SU-DHL-6 (cell line): Measurements from ENCODE around the gene STPG3.

Experiments used
- H2AFZ ChIP-seq: fragments of 200-600 bp; sonication (generic); 2 replicates; pipeline ENCODE4 v1.6.1; 2014; ENCODE audit warnings: low read depth, mild to moderate bottlenecking, moderate library complexity, mixed read lengths, antibody characterized with exemption, low read length; ENCODE audit not compliant: severe bottlenecking
- H3F3A ChIP-seq: fragments of 200-600 bp; shearing (Covaris generic); 2 replicates; pipeline ENCODE4 v1.6.0; 2016; ENCODE audit warnings: antibody characterized with exemption, mild to moderate bottlenecking; ENCODE audit not compliant: insufficient read depth
- H3K27ac ChIP-seq: fragments of 200-600 bp; sonication (generic); 2 replicates; pipeline ENCODE4 v1.5.1; 2016; ENCODE audit warnings: low read depth, mild to moderate bottlenecking, low read length, moderate library complexity, mixed read lengths
- H3K27me3 ChIP-seq: fragments of 200-600 bp; sonication (generic), shearing (Covaris generic); 2 replicates; pipeline ENCODE4 v1.6.0; 2014; ENCODE audit warnings: mild to moderate bottlenecking, low read length
- H3K36me3 ChIP-seq: fragments of 200-600 bp; sonication (generic); 2 replicates; pipeline ENCODE4 v1.6.1; 2014; ENCODE audit warnings: mild to moderate bottlenecking, low read length, mixed read lengths
- H3K4me2 ChIP-seq: fragments of 300-600, 200-600 bp; shearing (Covaris generic), sonication (generic); 2 replicates; pipeline ENCODE4 v1.6.0; 2014; ENCODE audit warnings: low read length, low read depth, mild to moderate bottlenecking; ENCODE audit not compliant: poor library complexity, severe bottlenecking
- H3K4me3 ChIP-seq: fragments of 200-600 bp; sonication (generic); 2 replicates; pipeline ENCODE4 v1.5.1; 2014; ENCODE audit warnings: antibody characterized with exemption, low read length, mild to moderate bottlenecking, mixed read lengths; ENCODE audit not compliant: insufficient read depth, poor library complexity, severe bottlenecking
- H3K79me2 ChIP-seq: fragments of 200-600 bp; sonication (generic); 2 replicates; pipeline ENCODE4 v1.6.1; 2014; ENCODE audit warnings: mild to moderate bottlenecking, low read length, moderate library complexity; ENCODE audit not compliant: insufficient read depth
- H3K9ac ChIP-seq: fragments of 200-600 bp; sonication (generic); 2 replicates; pipeline ENCODE4 v1.7.0; 2014; ENCODE audit warnings: mild to moderate bottlenecking, low read length
- H3K9me2 ChIP-seq: fragments of 200-600 bp; sonication (generic); replicated peaks from 2 replicates; pipeline ENCODE4 v1.6.1; 2014; ENCODE audit warnings: low read length; ENCODE audit not compliant: insufficient read depth
- H3K9me3 ChIP-seq: fragments of 200-600 bp; sonication (generic); 2 replicates; pipeline ENCODE4 v1.6.1; 2014; ENCODE audit warnings: low read length, mixed read lengths; ENCODE audit not compliant: insufficient read depth
- H4K20me1 ChIP-seq: fragments of 200-600 bp; sonication (generic); 2 replicates; pipeline ENCODE4 v1.6.1; 2014; ENCODE audit warnings: low read depth, mild to moderate bottlenecking, antibody characterized with exemption, low read length, moderate library complexity, mixed read lengths
- EZH2phosphoT487 ChIP-seq: fragments of 200-600 bp; sonication (generic), shearing (Covaris generic); conservative IDR thresholded peaks from 2 replicates; pipeline ENCODE4 v1.6.1; 2018; ENCODE audit warnings: mild to moderate bottlenecking, antibody characterized with exemption, low read length, moderate library complexity, mixed read lengths
- TF ChIP-seq, protein P1 (sequence below): fragments of 200-600 bp; sonication (generic); IDR thresholded peaks from one replicate; pipeline ENCODE4 v1.5.1; 2017; ENCODE audit warnings: antibody characterized with exemption, mild to moderate bottlenecking, low read length, moderate library complexity; ENCODE audit not compliant: insufficient read depth, poor library complexity, severe bottlenecking

The STPG3 gene

GRCh38 chr9:137232101-137232500 is 19.0 kb upstream of the STPG3 start:
- no peaks in the 10 kb centered on the region for H3K36me3 ChIP-seq
- H3K4me3 ChIP-seq, result no peak overlapping the region
- no peaks in the 10 kb centered on the region for H3K79me2 ChIP-seq
- H3F3A ChIP-seq, result no peaks in the 10 kb centered on the region
- TF ChIP-seq EZH2phosphoT487, result no peak
- TF ChIP-seq, protein P1, sequence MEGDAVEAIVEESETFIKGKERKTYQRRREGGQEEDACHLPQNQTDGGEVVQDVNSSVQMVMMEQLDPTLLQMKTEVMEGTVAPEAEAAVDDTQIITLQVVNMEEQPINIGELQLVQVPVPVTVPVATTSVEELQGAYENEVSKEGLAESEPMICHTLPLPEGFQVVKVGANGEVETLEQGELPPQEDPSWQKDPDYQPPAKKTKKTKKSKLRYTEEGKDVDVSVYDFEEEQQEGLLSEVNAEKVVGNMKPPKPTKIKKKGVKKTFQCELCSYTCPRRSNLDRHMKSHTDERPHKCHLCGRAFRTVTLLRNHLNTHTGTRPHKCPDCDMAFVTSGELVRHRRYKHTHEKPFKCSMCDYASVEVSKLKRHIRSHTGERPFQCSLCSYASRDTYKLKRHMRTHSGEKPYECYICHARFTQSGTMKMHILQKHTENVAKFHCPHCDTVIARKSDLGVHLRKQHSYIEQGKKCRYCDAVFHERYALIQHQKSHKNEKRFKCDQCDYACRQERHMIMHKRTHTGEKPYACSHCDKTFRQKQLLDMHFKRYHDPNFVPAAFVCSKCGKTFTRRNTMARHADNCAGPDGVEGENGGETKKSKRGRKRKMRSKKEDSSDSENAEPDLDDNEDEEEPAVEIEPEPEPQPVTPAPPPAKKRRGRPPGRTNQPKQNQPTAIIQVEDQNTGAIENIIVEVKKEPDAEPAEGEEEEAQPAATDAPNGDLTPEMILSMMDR, result no peak
- no peaks in the 10 kb centered on the region for H3K9me2 ChIP-seq
- H2AFZ ChIP-seq, result no peak overlapping the region
- H3K9me3 ChIP-seq, result no peaks in the 10 kb centered on the region
- H3K27me3 ChIP-seq, result no peaks in the 10 kb centered on the region
- H4K20me1 ChIP-seq, result no peaks in the 10 kb centered on the region
- H3K4me2 ChIP-seq, result no peak overlapping the region
- no peak overlapping the region for H3K9ac ChIP-seq
- H3K27ac ChIP-seq, result no peak overlapping the region

DNA sequence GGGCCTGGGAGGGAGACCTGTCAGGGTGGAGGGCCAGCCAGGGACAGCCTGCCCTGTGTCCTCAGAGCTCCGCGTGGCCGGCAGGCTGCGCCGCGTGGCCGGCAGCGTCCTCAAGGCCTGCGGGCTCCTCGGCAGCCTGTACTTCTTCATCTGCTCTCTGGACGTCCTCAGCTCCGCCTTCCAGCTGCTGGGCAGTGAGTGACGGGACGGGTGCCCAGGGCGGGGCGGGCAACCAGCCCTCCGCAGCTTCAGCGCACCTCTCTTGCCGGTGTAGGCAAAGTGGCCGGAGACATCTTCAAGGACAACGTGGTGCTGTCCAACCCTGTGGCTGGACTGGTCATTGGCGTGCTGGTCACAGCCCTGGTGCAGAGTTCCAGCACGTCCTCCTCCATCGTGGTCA is 18.6 kb upstream of the STPG3 start:
- H3K36me3 ChIP-seq, result no peaks in the 10 kb centered on the region
- no peak overlapping the region for H3K4me2 ChIP-seq
- H3K79me2 ChIP-seq, result no peaks in the 10 kb centered on the region
- H3K4me3 ChIP-seq, result no peak overlapping the region
- no peaks in the 10 kb centered on the region for H3K27me3 ChIP-seq
- no peak overlapping the region for H3K9ac ChIP-seq
- no peak for TF ChIP-seq EZH2phosphoT487
- TF ChIP-seq, protein P1, result no peak
- no peaks in the 10 kb centered on the region for H3K9me2 ChIP-seq
- no peaks in the 10 kb centered on the region for H4K20me1 ChIP-seq
- no peak overlapping the region for H3K27ac ChIP-seq
- H3K9me3 ChIP-seq, result no peaks in the 10 kb centered on the region
- no peaks in the 10 kb centered on the region for H3F3A ChIP-seq
- H2AFZ ChIP-seq, result no peak overlapping the region

GRCh38 chr9:137233143-137233980 is 17.7 kb upstream of the STPG3 start:
- Histone ChIP-seq H3K36me3 (no peaks in the 10 kb centered on the region), H3F3A (no peaks in the 10 kb centered on the region), H4K20me1 (no peaks in the 10 kb centered on the region), H3K79me2 (no peaks in the 10 kb centered on the region), H3K4me2 (no peak overlapping the region), H3K4me3 (no peak overlapping the region), H3K9me3 (no peaks in the 10 kb centered on the region), H3K9me2 (no peaks in the 10 kb centered on the region), H3K27me3 (no peaks in the 10 kb centered on the region), H3K27ac (no peak overlapping the region), H2AFZ (no peak overlapping the region), H3K9ac (no peak overlapping the region)
- TF ChIP-seq, protein P1, result no peak
- TF ChIP-seq EZH2phosphoT487, result no peak
